Adrenal gland (tissue), 12 donors: ENCODE measurements around the gene ATP6V1G3. TPM values are rescaled to one million over a fixed set of nuclear protein-coding genes. Genes with fewer than 3 reads are reported as not detected.

Source experiments
- DNase-seq, 7 donors: peaks; one replicate each; pipeline ENCODE4 v3.0.0-alpha.2; 2019 to 2020
- H3K27ac ChIP-seq, 5 donors: fragments of 200-600 bp; sonication (generic) in 4 of 5; 1 replicate in 3 of 5; 2 replicates in 2 of 5; pipeline versions ENCODE4 v1.5.1 to v1.8.0; 2016 to 2020; ENCODE audit warnings: mild to moderate bottlenecking in 1 of 5
- H3K27me3 ChIP-seq: fragments of 200-600 bp; 2 replicates; pipeline ENCODE4 v1.8.0; 2021
- H3K36me3 ChIP-seq, 2 donors: fragments of 200-600 bp; replicated peaks in 1 of 2; 1 replicate in 1 of 2; 2 replicates in 1 of 2; pipeline versions ENCODE4 v1.5.1 to v1.8.0; 2018 to 2022
- H3K4me1 ChIP-seq, 2 donors: fragments of 200-600 bp; replicated peaks in 1 of 2; 1 replicate in 1 of 2; 2 replicates in 1 of 2; pipeline versions ENCODE4 v1.5.1 to v1.8.0; 2018 to 2021
- H3K4me3 ChIP-seq, 4 donors: fragments of 200-600 bp; sonication (generic) in 3 of 4; one replicate each; pipeline ENCODE4 v1.5.1; 2016 to 2018
- H3K9me3 ChIP-seq, 3 donors: fragments of 200-600 bp; sonication (generic) in 1 of 3; replicated peaks in 1 of 3; 1 replicate in 2 of 3; 2 replicates in 1 of 3; pipeline versions ENCODE4 v1.5.1 to v1.8.0; 2016 to 2021
- CTCF ChIP-seq, 6 experiments: fragments of 450-650 bp in 4 of 6; fragments of 200-600 bp in 2 of 6; sonication (generic) in 1 of 6; IDR thresholded peaks; 1 replicate in 5 of 6; 2 replicates in 1 of 6; pipeline versions ENCODE4 v1.5.1 to v1.8.0; 2016 to 2021; ENCODE audit warnings: antibody characterized with exemption in 6 of 6, mild to moderate bottlenecking in 2 of 6, moderate library complexity in 1 of 6
- POLR2A ChIP-seq, 2 donors: fragments of 450-650 bp; IDR thresholded peaks; one replicate each; pipeline ENCODE4 v1.6.1; 2017; ENCODE audit warnings: antibody characterized with exemption in 2 of 2, mild to moderate bottlenecking in 2 of 2, moderate library complexity in 1 of 2
- whole genome bisulfite sequencing, 4 donors: extraction: QIAGEN DNeasy Blood & Tissue Kit in 2 of 4; methylation state at CpG; one replicate each; pipeline versions ENCODE4 v1.1.5 to v1.1.7; 2013 to 2017; 5-methylcytosine and 5-hydroxymethylcytosine counted together
- intact Hi-C, 2 donors: fragments of 100-400 bp; cut with DNase I; formaldehyde crosslinking; loops; one replicate each; pipeline versions ENCODE4 v1.14.1 to v1.15.0; 2022 to 2023
- polyA plus RNA-seq, 3 donors: library from polyadenylated mRNA; stranded (reverse); fragments of 200-250 nt in 2 of 3; fragments of 350-450 nt in 1 of 3; fragmentation: Illumina TruSeq in 1 of 3; extraction: RNeasy Lipid Tissue Mini Kit (QIAGEN cat#74804) in 1 of 3; gene quantifications; one replicate each; pipeline ENCODE4 v1.2.3, GENCODE V29; 2013 to 2014
- total RNA-seq, 9 donors: library from RNA; depleted of rRNA in 4 of 9; stranded (reverse); fragments of >200 nt in 4 of 9; fragments of 120-200 nt in 1 of 9; fragmentation: NEBNext Ultra II Directional in 1 of 9; extraction: Animal tissue kit (Norgen Biotek cat#: 25700) in 1 of 9; gene quantifications; one replicate each; pipeline versions ENCODE4 v1.1.0 to v1.2.4, GENCODE V29; 2013 to 2023
- donor health status: healthy with polysubstance abuse.
- donor health status: Bipolar disorder and iron deficiency.
- donor health status: DM: yes; HTN: yes; CAD: no.
- donor health status: DM: no; HTN: no; CAD: no.
- donor health status: DM: no; HTN: no; CAD: no.
- donor health status: DM: yes; HTN: yes; CAD: no.

The ATP6V1G3 gene
- total and polyA plus RNA-seq, 12 donors: not detected

- 25 to 56% (median 38%) methylated on average over 1 of the region's 1 CpG for WGBS, 4 donors
- H3K27me3 ChIP-seq: no peaks in the 10 kb centered on the region
These were observed 5.7 kb downstream of the ATP6V1G3 start for GRCh38 chr1:198534548-198535418.

GRCh38 chr1:198531891-198532290 is 8.6 kb downstream of the ATP6V1G3 start:
- H3K4me3 ChIP-seq: no peak overlapping the region
- no peaks in the 10 kb centered on the region for H3K4me1 ChIP-seq
- H3K36me3 ChIP-seq: no peaks in the 10 kb centered on the region
- TF ChIP-seq CTCF (IDR thresholded peaks at IDR 0.05): no peak
- TF ChIP-seq POLR2A (IDR thresholded peaks at IDR 0.05): no peak
- intact Hi-C loops: no loop called here
- no peaks in the 10 kb centered on the region for H3K27me3 ChIP-seq
- no peaks in the 10 kb centered on the region for H3K9me3 ChIP-seq
- WGBS, 4 donors: 72 to 81% (median 76%) methylated on average over 3 of the region's 3 CpGs
- H3K27ac ChIP-seq: no peak overlapping the region
- DNase-seq: no peak

More at GRCh38 chr1:198534548-198535418, 5.7 kb downstream of the ATP6V1G3 start:
- no peaks in the 10 kb centered on the region for H3K4me1 ChIP-seq
- no peaks in the 10 kb centered on the region for H3K36me3 ChIP-seq
- intact Hi-C loops: no loop called here
- TF ChIP-seq CTCF (IDR thresholded peaks at IDR 0.05): no peak
- TF ChIP-seq POLR2A (IDR thresholded peaks at IDR 0.05): no peak
- DNase-seq: no peak
- H3K4me3 ChIP-seq: no peak overlapping the region
- no peaks in the 10 kb centered on the region for H3K9me3 ChIP-seq
- no peak overlapping the region for H3K27ac ChIP-seq

GRCh38 chr1:198530953-198531352 is 9.5 kb downstream of the ATP6V1G3 start:
- no peak overlapping the region for H3K27ac ChIP-seq
- TF ChIP-seq CTCF (IDR thresholded peaks at IDR 0.05) (no peak), POLR2A (IDR thresholded peaks at IDR 0.05) (no peak)
- no peaks in the 10 kb centered on the region for H3K9me3 ChIP-seq
- H3K4me1 ChIP-seq: no peaks in the 10 kb centered on the region
- intact Hi-C loops: no loop called here
- 71 to 88% (median 74%) methylated on average over 3 of the region's 3 CpGs for WGBS, 4 donors
- no peak for DNase-seq
- H3K4me3 ChIP-seq: no peak overlapping the region
- H3K27me3 ChIP-seq: no peaks in the 10 kb centered on the region
- H3K36me3 ChIP-seq: no peaks in the 10 kb centered on the region

GRCh38 chr1:198529414-198529813 is 11.1 kb downstream of the ATP6V1G3 start:
- no peaks in the 10 kb centered on the region for H3K36me3 ChIP-seq
- 35 to 37% (median 36%) methylated on average over 2 of the region's 2 CpGs for WGBS, 4 donors
- TF ChIP-seq POLR2A (IDR thresholded peaks at IDR 0.05) (no peak), CTCF (IDR thresholded peaks at IDR 0.05) (no peak)

More at GRCh38 chr1:198529414-198529813, 11.1 kb downstream of the ATP6V1G3 start:
- H3K27ac ChIP-seq: no peak overlapping the region
- H3K4me1 ChIP-seq: no peaks in the 10 kb centered on the region
- H3K4me3 ChIP-seq: no peak overlapping the region
- intact Hi-C loops: no loop called here
- no peak for DNase-seq
- no peaks in the 10 kb centered on the region for H3K9me3 ChIP-seq
- H3K27me3 ChIP-seq: no peaks in the 10 kb centered on the region
